ENCODE measurements around the gene RPS17.
"Not testable (repeated sequence)": the region's sequence is repeated elsewhere in the genome, so short reads cannot be mapped to it uniquely, and the experiment has no call there.

The RPS17 gene

GRCh38 chr15:82500772-82501171 is 39.5 kb downstream of the RPS17 start:
- H3K36me3 ChIP-seq (replicated peaks in 1 of 2; ENCODE audit: control insufficient read depth in 2 of 2, insufficient read depth in 2 of 2, low read length in 2 of 2); H2AK5ac ChIP-seq (ENCODE audit: low read depth, low read length); H3K9ac ChIP-seq (ENCODE audit: low read depth, low read length, poor library complexity); H2BK15ac ChIP-seq (ENCODE audit: low read length); H3K4me2 ChIP-seq (ENCODE audit: insufficient read depth, low read length, poor library complexity, severe bottlenecking); H2BK5ac ChIP-seq (ENCODE audit: low read length); DNase-seq (ENCODE audit: low spot score); H3K27me3 ChIP-seq (ENCODE audit: control insufficient read depth in 3 of 3, insufficient read depth in 3 of 3, low read depth in 1 of 3, low read length in 3 of 3); H3K4me1 ChIP-seq (ENCODE audit: control insufficient read depth in 2 of 2, insufficient read depth in 1 of 2, low read depth in 1 of 2, low read length in 2 of 2); H2BK120ac ChIP-seq (ENCODE audit: low read depth, low read length); H3K79me1 ChIP-seq (ENCODE audit: low read depth, low read length); H3K23ac ChIP-seq (ENCODE audit: low read depth, low read length, poor library complexity); H3K9me3 ChIP-seq (replicated peaks in 1 of 2; ENCODE audit: control insufficient read depth in 2 of 2, insufficient read depth in 1 of 2, low read depth in 1 of 2, low read length in 2 of 2); H3K27ac ChIP-seq (replicated peaks; ENCODE audit: low read length); H4K8ac ChIP-seq (ENCODE audit: low read depth, low read length); H3K18ac ChIP-seq (ENCODE audit: low read length); H2BK12ac ChIP-seq (ENCODE audit: low read length); H3K4me3 ChIP-seq (ENCODE audit: low read length in 2 of 2); H2AFZ ChIP-seq (ENCODE audit: low read length); H3K4ac ChIP-seq (ENCODE audit: low read length); H4K91ac ChIP-seq (ENCODE audit: low read depth, low read length, poor library complexity); H3K14ac ChIP-seq (ENCODE audit: low read length): not testable (repeated sequence)
- no CpG with 5 or more reads among the region's 4 CpGs for WGBS, 2 donors (ENCODE audit: extremely low coverage in 2 of 2, insufficient read length in 2 of 2, insufficient replicate concordance in 1 of 2)

GRCh38 chr15:82497978-82498377 is 42.3 kb downstream of the RPS17 start:
- not testable (repeated sequence) for H4K91ac ChIP-seq (ENCODE audit: low read depth, low read length, poor library complexity); H3K79me1 ChIP-seq (ENCODE audit: low read depth, low read length); H3K27ac ChIP-seq (replicated peaks; ENCODE audit: low read length); H3K36me3 ChIP-seq (replicated peaks in 1 of 2; ENCODE audit: control insufficient read depth in 2 of 2, insufficient read depth in 2 of 2, low read length in 2 of 2); H3K4me3 ChIP-seq (ENCODE audit: low read length in 2 of 2); H3K4me1 ChIP-seq (ENCODE audit: control insufficient read depth in 2 of 2, insufficient read depth in 1 of 2, low read depth in 1 of 2, low read length in 2 of 2); H3K9me3 ChIP-seq (replicated peaks in 1 of 2; ENCODE audit: control insufficient read depth in 2 of 2, insufficient read depth in 1 of 2, low read depth in 1 of 2, low read length in 2 of 2); H3K18ac ChIP-seq (ENCODE audit: low read length); H3K9ac ChIP-seq (ENCODE audit: low read depth, low read length, poor library complexity); DNase-seq (ENCODE audit: low spot score); H2AK5ac ChIP-seq (ENCODE audit: low read depth, low read length); H3K27me3 ChIP-seq (ENCODE audit: control insufficient read depth in 3 of 3, insufficient read depth in 3 of 3, low read depth in 1 of 3, low read length in 3 of 3); H3K4me2 ChIP-seq (ENCODE audit: insufficient read depth, low read length, poor library complexity, severe bottlenecking); H3K4ac ChIP-seq (ENCODE audit: low read length); H4K8ac ChIP-seq (ENCODE audit: low read depth, low read length); H3K23ac ChIP-seq (ENCODE audit: low read depth, low read length, poor library complexity); H2BK5ac ChIP-seq (ENCODE audit: low read length); H2AFZ ChIP-seq (ENCODE audit: low read length); H3K14ac ChIP-seq (ENCODE audit: low read length); H2BK120ac ChIP-seq (ENCODE audit: low read depth, low read length); H2BK12ac ChIP-seq (ENCODE audit: low read length); H2BK15ac ChIP-seq (ENCODE audit: low read length)

- H3K4ac ChIP-seq (ENCODE audit: low read length); H3K4me1 ChIP-seq (ENCODE audit: control insufficient read depth in 2 of 2, insufficient read depth in 1 of 2, low read depth in 1 of 2, low read length in 2 of 2); H4K8ac ChIP-seq (ENCODE audit: low read depth, low read length); H4K91ac ChIP-seq (ENCODE audit: low read depth, low read length, poor library complexity); DNase-seq (ENCODE audit: low spot score); H3K14ac ChIP-seq (ENCODE audit: low read length); H3K36me3 ChIP-seq (replicated peaks in 1 of 2; ENCODE audit: control insufficient read depth in 2 of 2, insufficient read depth in 2 of 2, low read length in 2 of 2); H3K27me3 ChIP-seq (ENCODE audit: control insufficient read depth in 3 of 3, insufficient read depth in 3 of 3, low read depth in 1 of 3, low read length in 3 of 3); H3K4me3 ChIP-seq (ENCODE audit: low read length in 2 of 2); H3K18ac ChIP-seq (ENCODE audit: low read length); H3K9me3 ChIP-seq (replicated peaks in 1 of 2; ENCODE audit: control insufficient read depth in 2 of 2, insufficient read depth in 1 of 2, low read depth in 1 of 2, low read length in 2 of 2); H2AFZ ChIP-seq (ENCODE audit: low read length); H2AK5ac ChIP-seq (ENCODE audit: low read depth, low read length); H3K9ac ChIP-seq (ENCODE audit: low read depth, low read length, poor library complexity); H3K27ac ChIP-seq (replicated peaks; ENCODE audit: low read length); H2BK12ac ChIP-seq (ENCODE audit: low read length); H2BK5ac ChIP-seq (ENCODE audit: low read length); H3K4me2 ChIP-seq (ENCODE audit: insufficient read depth, low read length, poor library complexity, severe bottlenecking); H2BK120ac ChIP-seq (ENCODE audit: low read depth, low read length); H2BK15ac ChIP-seq (ENCODE audit: low read length); H3K79me1 ChIP-seq (ENCODE audit: low read depth, low read length); H3K23ac ChIP-seq (ENCODE audit: low read depth, low read length, poor library complexity): not testable (repeated sequence)
- WGBS, 2 donors (ENCODE audit: extremely low coverage in 2 of 2, insufficient read length in 2 of 2, insufficient replicate concordance in 1 of 2) = no CpG with 5 or more reads among the region's 4 CpGs
These were observed 52.0 kb downstream of the RPS17 start for GRCh38 chr15:82488250-82488649.

- no CpG with 5 or more reads among the region's 7 CpGs for WGBS, 2 donors (ENCODE audit: extremely low coverage in 2 of 2, insufficient read length in 2 of 2, insufficient replicate concordance in 1 of 2)
- not testable (repeated sequence) for DNase-seq (ENCODE audit: low spot score)
These were observed 53.2 kb downstream of the RPS17 start for GRCh38 chr15:82487045-82487444.

More at GRCh38 chr15:82487045-82487444, 53.2 kb downstream of the RPS17 start:
- not testable (repeated sequence) for H2BK15ac ChIP-seq (ENCODE audit: low read length); H3K9me3 ChIP-seq (replicated peaks in 1 of 2; ENCODE audit: control insufficient read depth in 2 of 2, insufficient read depth in 1 of 2, low read depth in 1 of 2, low read length in 2 of 2); H4K91ac ChIP-seq (ENCODE audit: low read depth, low read length, poor library complexity); H2AK5ac ChIP-seq (ENCODE audit: low read depth, low read length); H3K27me3 ChIP-seq (ENCODE audit: control insufficient read depth in 3 of 3, insufficient read depth in 3 of 3, low read depth in 1 of 3, low read length in 3 of 3); H3K4ac ChIP-seq (ENCODE audit: low read length); H3K79me1 ChIP-seq (ENCODE audit: low read depth, low read length); H2BK5ac ChIP-seq (ENCODE audit: low read length); H3K23ac ChIP-seq (ENCODE audit: low read depth, low read length, poor library complexity); H2BK12ac ChIP-seq (ENCODE audit: low read length); H3K14ac ChIP-seq (ENCODE audit: low read length); H3K4me3 ChIP-seq (ENCODE audit: low read length in 2 of 2); H2BK120ac ChIP-seq (ENCODE audit: low read depth, low read length); H3K27ac ChIP-seq (replicated peaks; ENCODE audit: low read length); H3K36me3 ChIP-seq (replicated peaks in 1 of 2; ENCODE audit: control insufficient read depth in 2 of 2, insufficient read depth in 2 of 2, low read length in 2 of 2); H3K18ac ChIP-seq (ENCODE audit: low read length); H3K4me2 ChIP-seq (ENCODE audit: insufficient read depth, low read length, poor library complexity, severe bottlenecking); H2AFZ ChIP-seq (ENCODE audit: low read length); H3K9ac ChIP-seq (ENCODE audit: low read depth, low read length, poor library complexity); H3K4me1 ChIP-seq (ENCODE audit: control insufficient read depth in 2 of 2, insufficient read depth in 1 of 2, low read depth in 1 of 2, low read length in 2 of 2); H4K8ac ChIP-seq (ENCODE audit: low read depth, low read length)
